Osteoblast (primary cell): ENCODE measurements around the gene ATP2A3. TPM values are rescaled to one million over a fixed set of nuclear protein-coding genes. Genes with fewer than 3 reads are reported as not detected.

Source experiments
- DNase-seq: peaks from one replicate; pipeline ENCODE4 v3.0.0; 2011; ENCODE audit warnings: low spot score, mixed read lengths; ENCODE audit not compliant: insufficient read length; ENCODE audit errors: missing footprints
- H2AFZ ChIP-seq: 2 replicates; pipeline ENCODE4 v1.6.0; 2011; ENCODE audit warnings: mild to moderate bottlenecking, low read length
- H3K27ac ChIP-seq: 2 replicates; pipeline ENCODE4 v1.5.1; 2011; ENCODE audit warnings: mild to moderate bottlenecking, low read depth, low read length, moderate library complexity
- H3K27me3 ChIP-seq: 2 replicates; pipeline ENCODE4 v1.6.0; 2012; ENCODE audit warnings: mild to moderate bottlenecking, control low read depth, inconsistent platforms, low read length, moderate library complexity; ENCODE audit not compliant: insufficient read depth
- H3K36me3 ChIP-seq: 2 replicates; pipeline ENCODE4 v1.5.1; 2011; ENCODE audit warnings: mild to moderate bottlenecking, low read length, control low read depth, moderate library complexity; ENCODE audit not compliant: insufficient read depth
- H3K4me1 ChIP-seq: 2 replicates; pipeline ENCODE4 v1.5.1; 2011; ENCODE audit warnings: mild to moderate bottlenecking, low read length, control low read depth, moderate library complexity; ENCODE audit not compliant: insufficient read depth
- H3K4me2 ChIP-seq: 2 replicates; pipeline ENCODE4 v1.6.0; 2011; ENCODE audit warnings: mild to moderate bottlenecking, low read length; ENCODE audit not compliant: insufficient read depth
- H3K4me3 ChIP-seq: fragments of 200-600 bp; sonication (generic); 3 replicates; pipeline ENCODE4 v1.5.1; 2012; ENCODE audit warnings: mild to moderate bottlenecking, low read length, inconsistent platforms; ENCODE audit not compliant: insufficient read depth
- H3K79me2 ChIP-seq: 2 replicates; pipeline ENCODE4 v1.6.0; 2012; ENCODE audit warnings: mild to moderate bottlenecking, low read length, control low read depth, inconsistent platforms; ENCODE audit not compliant: insufficient read depth
- H3K9me3 ChIP-seq: 2 replicates; pipeline ENCODE4 v1.5.1; 2011; ENCODE audit warnings: low read depth, low read length, control low read depth
- H4K20me1 ChIP-seq: 2 replicates; pipeline ENCODE4 v1.6.0; 2012; ENCODE audit warnings: mild to moderate bottlenecking, low read length, control low read depth; ENCODE audit not compliant: insufficient read depth
- total RNA-seq: library from RNA; depleted of rRNA; stranded (reverse); fragments of >200 nt; gene quantifications from 2 replicates; pipeline ENCODE4 v1.2.3, GENCODE V29; 2012
- TF ChIP-seq, protein P1 (sequence below): IDR thresholded peaks from 2 replicates; pipeline ENCODE4 v1.5.1; 2011; ENCODE audit warnings: mild to moderate bottlenecking, low read depth, low read length, moderate library complexity; ENCODE audit errors: extremely low read depth

ATP2A3 gene
- total RNA-seq, 1 donor = 1.4 TPM

DNA sequence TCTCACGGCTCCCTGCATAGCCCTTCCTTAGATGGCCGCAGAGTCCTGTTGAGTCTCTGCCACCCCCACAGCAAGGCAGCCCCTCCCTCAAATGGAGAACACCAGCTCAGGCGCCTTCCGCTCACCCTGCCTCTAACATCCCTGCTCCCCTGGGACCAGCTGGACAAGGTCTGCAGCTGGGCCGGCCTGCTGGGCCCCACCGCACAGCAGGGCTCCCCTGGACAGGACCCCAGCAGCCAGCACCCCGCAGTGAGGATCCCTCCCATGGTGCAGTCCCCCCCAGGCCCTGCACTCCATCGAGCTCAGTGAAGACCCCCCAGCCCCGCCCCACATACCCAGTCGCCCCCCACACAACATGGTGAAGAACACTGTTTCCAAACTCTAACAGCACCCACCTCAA, 10.2 kb downstream of the ATP2A3 start:
- Histone ChIP-seq H4K20me1 (no peaks in the 10 kb centered on the region), H3K27ac (no peak overlapping the region), H3K79me2 (no peaks in the 10 kb centered on the region), H3K4me1 (no peaks in the 10 kb centered on the region), H3K36me3 (no peaks in the 10 kb centered on the region), H3K9me3 (no peaks in the 10 kb centered on the region), H3K4me3 (no peak overlapping the region), H2AFZ (no peak overlapping the region), H3K27me3 (no peaks in the 10 kb centered on the region), H3K4me2 (no peak overlapping the region)
- no peak for DNase-seq
- TF ChIP-seq, protein P1, sequence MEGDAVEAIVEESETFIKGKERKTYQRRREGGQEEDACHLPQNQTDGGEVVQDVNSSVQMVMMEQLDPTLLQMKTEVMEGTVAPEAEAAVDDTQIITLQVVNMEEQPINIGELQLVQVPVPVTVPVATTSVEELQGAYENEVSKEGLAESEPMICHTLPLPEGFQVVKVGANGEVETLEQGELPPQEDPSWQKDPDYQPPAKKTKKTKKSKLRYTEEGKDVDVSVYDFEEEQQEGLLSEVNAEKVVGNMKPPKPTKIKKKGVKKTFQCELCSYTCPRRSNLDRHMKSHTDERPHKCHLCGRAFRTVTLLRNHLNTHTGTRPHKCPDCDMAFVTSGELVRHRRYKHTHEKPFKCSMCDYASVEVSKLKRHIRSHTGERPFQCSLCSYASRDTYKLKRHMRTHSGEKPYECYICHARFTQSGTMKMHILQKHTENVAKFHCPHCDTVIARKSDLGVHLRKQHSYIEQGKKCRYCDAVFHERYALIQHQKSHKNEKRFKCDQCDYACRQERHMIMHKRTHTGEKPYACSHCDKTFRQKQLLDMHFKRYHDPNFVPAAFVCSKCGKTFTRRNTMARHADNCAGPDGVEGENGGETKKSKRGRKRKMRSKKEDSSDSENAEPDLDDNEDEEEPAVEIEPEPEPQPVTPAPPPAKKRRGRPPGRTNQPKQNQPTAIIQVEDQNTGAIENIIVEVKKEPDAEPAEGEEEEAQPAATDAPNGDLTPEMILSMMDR = no peak

- no peak overlapping the region for H3K4me3 ChIP-seq
- H3K79me2 ChIP-seq = no peaks in the 10 kb centered on the region
- H3K4me1 ChIP-seq = no peaks in the 10 kb centered on the region
- peak; percentile 79 for DNase-seq
- no peaks in the 10 kb centered on the region for H3K36me3 ChIP-seq
- no peaks in the 10 kb centered on the region for H4K20me1 ChIP-seq
- no peaks in the 10 kb centered on the region for H3K27me3 ChIP-seq
- H3K4me2 ChIP-seq = no peak overlapping the region
- H3K9me3 ChIP-seq = no peaks in the 10 kb centered on the region
- no peak overlapping the region for H3K27ac ChIP-seq
- TF ChIP-seq, protein P1 = no peak
- no peak overlapping the region for H2AFZ ChIP-seq
These were observed 10.7 kb downstream of the ATP2A3 start for GRCh38 chr17:3953542-3953941.

DNA sequence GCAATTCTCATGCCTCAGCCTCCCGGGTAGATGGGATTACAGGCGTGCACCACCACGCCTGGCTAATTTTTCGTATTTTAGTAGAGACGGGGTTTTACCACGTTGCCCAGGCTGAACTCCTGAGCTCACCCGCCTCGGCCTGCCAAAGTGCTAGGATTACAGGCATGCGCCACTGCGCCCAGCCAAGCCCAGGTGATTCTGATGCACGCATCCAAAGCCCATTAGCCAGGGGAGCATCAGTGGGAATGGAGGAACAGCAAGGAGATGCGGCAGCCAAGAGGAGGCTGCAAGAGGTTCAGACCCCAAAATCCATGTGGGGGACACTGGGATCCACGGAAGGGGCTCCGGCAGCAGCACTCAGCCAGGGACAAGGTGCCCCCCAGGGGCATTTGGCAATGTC, 12.1 kb downstream of the ATP2A3 start:
- no peaks in the 10 kb centered on the region for H4K20me1 ChIP-seq
- TF ChIP-seq, protein P1 = no peak

GRCh38 chr17:3951420-3951819, 12.8 kb downstream of the ATP2A3 start:
- Histone ChIP-seq H2AFZ (no peak overlapping the region), H3K4me3 (no peak overlapping the region), H3K36me3 (no peaks in the 10 kb centered on the region)

More for the DNA sequence above, 12.1 kb downstream of the ATP2A3 start:
- no peaks in the 10 kb centered on the region for H3K4me1 ChIP-seq
- H2AFZ ChIP-seq = no peak overlapping the region
- no peaks in the 10 kb centered on the region for H3K79me2 ChIP-seq
- no peak overlapping the region for H3K27ac ChIP-seq
- no peak overlapping the region for H3K4me2 ChIP-seq
- H3K9me3 ChIP-seq = no peaks in the 10 kb centered on the region
- H3K36me3 ChIP-seq = no peaks in the 10 kb centered on the region
- H3K4me3 ChIP-seq = no peak overlapping the region
- DNase-seq = no peak
- no peaks in the 10 kb centered on the region for H3K27me3 ChIP-seq

More at GRCh38 chr17:3951420-3951819, 12.8 kb downstream of the ATP2A3 start:
- Histone ChIP-seq H3K4me1 (no peaks in the 10 kb centered on the region), H4K20me1 (no peaks in the 10 kb centered on the region), H3K9me3 (no peaks in the 10 kb centered on the region), H3K4me2 (no peak overlapping the region), H3K79me2 (no peaks in the 10 kb centered on the region), H3K27ac (no peak overlapping the region), H3K27me3 (no peaks in the 10 kb centered on the region)
- TF ChIP-seq, protein P1 = no peak
- DNase-seq = no peak
